Cardiac septum (tissue), 1 donor: ENCODE data around the gene EMID1. TPM values are rescaled to one million over a fixed set of nuclear protein-coding genes. Genes with fewer than 3 reads are reported as not detected.

Experiments
- DNase-seq: peaks from one replicate; pipeline ENCODE4 v3.0.0-alpha.2; 2020; ENCODE audit warnings: low spot score
- intact Hi-C: fragments of 100-400 bp; cut with DNase I; formaldehyde crosslinking; loops from one replicate; pipeline ENCODE4 v1.14.0; 2022
- total RNA-seq: library from RNA; stranded (reverse); fragmentation: NEBNext Ultra II Directional; extraction: Animal tissue kit (Norgen Biotek cat#: 25700); gene quantifications from one replicate; pipeline ENCODE4 v1.2.1, GENCODE V29; 2021
- donor health status: DM: no; HTN: no; CAD: no.

EMID1 gene
- total RNA-seq, 1 donor from 2014 or later: 1.3 TPM

- intact Hi-C loops: loop anchor here (2.0 kb wide), 1 partner anchor 38 kb away; the partner anchor contains the start of gene GAS2L1
- DNase-seq: no peak
Measured at GRCh38 chr22:29269230-29269604, 63.5 kb downstream of the EMID1 start.

GRCh38 chr22:29269731-29270474 is 64.2 kb downstream of the EMID1 start:
- intact Hi-C loops: loop anchor here (2.0 kb wide), 1 partner anchor 37 kb away; the partner anchor contains the start of gene GAS2L1

GRCh38 chr22:29270475-29271271 is 65.0 kb downstream of the EMID1 start:
- no peak for DNase-seq
- intact Hi-C loops: no loop called here

More at GRCh38 chr22:29269731-29270474, 64.2 kb downstream of the EMID1 start:
- no peak for DNase-seq

GRCh38 chr22:29272624-29273023 is 66.9 kb downstream of the EMID1 start:
- intact Hi-C loops: no loop called here

GRCh38 chr22:29275167-29275566 is 69.5 kb downstream of the EMID1 start:
- intact Hi-C loops: no loop called here
- no peak for DNase-seq

More at GRCh38 chr22:29272624-29273023, 66.9 kb downstream of the EMID1 start:
- no peak for DNase-seq

- intact Hi-C loops: no loop called here
- no peak for DNase-seq
Measured at GRCh38 chr22:29275819-29276565, 70.3 kb downstream of the EMID1 start.

GRCh38 chr22:29277927-29278326 is 72.2 kb downstream of the EMID1 start:
- intact Hi-C loops: no loop called here

GRCh38 chr22:29284196-29284595 is 78.5 kb downstream of the EMID1 start:
- intact Hi-C loops: no loop called here
- no peak for DNase-seq

More at GRCh38 chr22:29277927-29278326, 72.2 kb downstream of the EMID1 start:
- DNase-seq: no peak

- intact Hi-C loops: no loop called here
- DNase-seq: no peak
Measured at GRCh38 chr22:29288837-29289236, 83.1 kb downstream of the EMID1 start.

GRCh38 chr22:29290061-29290460 is 84.4 kb downstream of the EMID1 start:
- intact Hi-C loops: no loop called here
- no peak for DNase-seq

- DNase-seq: no peak
- intact Hi-C loops: no loop called here
Measured at GRCh38 chr22:29291215-29291614, 85.5 kb downstream of the EMID1 start.

- DNase-seq: no peak
- intact Hi-C loops: no loop called here
Measured at GRCh38 chr22:29292379-29292778, 86.7 kb downstream of the EMID1 start.

- no peak for DNase-seq
- intact Hi-C loops: no loop called here
Measured at GRCh38 chr22:29298641-29299040, 92.9 kb downstream of the EMID1 start.

- DNase-seq: no peak
- intact Hi-C loops: no loop called here
Measured at GRCh38 chr22:29299136-29299900, 93.6 kb downstream of the EMID1 start.

- no peak for DNase-seq
- intact Hi-C loops: no loop called here
Measured at GRCh38 chr22:29300467-29300806, 94.7 kb downstream of the EMID1 start.

- intact Hi-C loops: no loop called here
- no peak for DNase-seq
Measured at GRCh38 chr22:29300807-29301601, 95.3 kb downstream of the EMID1 start.

GRCh38 chr22:29301716-29302401 is 96.2 kb downstream of the EMID1 start:
- no peak for DNase-seq
- intact Hi-C loops: no loop called here

GRCh38 chr22:29302402-29302680 is 96.6 kb downstream of the EMID1 start:
- intact Hi-C loops: no loop called here
- DNase-seq: no peak
